Effector memory CD4-positive, alpha-beta T cell (primary cell): ENCODE results near the gene TCEAL4.

ENCODE experiments used
- DNase-seq, 3 donors: peaks; one replicate each; pipeline ENCODE4 v3.0.0-alpha.2; 2020
- H3K27ac ChIP-seq: 2 replicates; pipeline ENCODE4 v1.7.0; 2013; ENCODE audit warnings: mild to moderate bottlenecking, low read length, moderate library complexity; ENCODE audit not compliant: insufficient read depth, poor library complexity, severe bottlenecking
- H3K27me3 ChIP-seq: replicated peaks from 2 replicates; pipeline ENCODE4 v1.7.0; 2013; ENCODE audit warnings: mild to moderate bottlenecking, low read length; ENCODE audit not compliant: insufficient read depth, control insufficient read depth, poor library complexity, severe bottlenecking
- H3K36me3 ChIP-seq: 2 replicates; pipeline ENCODE4 v1.7.0; 2013; ENCODE audit warnings: mild to moderate bottlenecking, low read length, moderate library complexity; ENCODE audit not compliant: control insufficient read depth, insufficient read depth
- H3K4me1 ChIP-seq: 2 replicates; pipeline ENCODE4 v1.7.0; 2013; ENCODE audit warnings: low read length, mild to moderate bottlenecking; ENCODE audit not compliant: control insufficient read depth, insufficient read depth, poor library complexity, severe bottlenecking
- H3K4me3 ChIP-seq: 2 replicates; pipeline ENCODE4 v1.7.0; 2013; ENCODE audit warnings: low read length, low read depth, mild to moderate bottlenecking; ENCODE audit not compliant: insufficient read depth, poor library complexity, severe bottlenecking
- H3K9me3 ChIP-seq: 2 replicates; pipeline ENCODE4 v1.7.0; 2013; ENCODE audit warnings: mild to moderate bottlenecking, low read length, moderate library complexity; ENCODE audit not compliant: control insufficient read depth

Gene TCEAL4

DNA sequence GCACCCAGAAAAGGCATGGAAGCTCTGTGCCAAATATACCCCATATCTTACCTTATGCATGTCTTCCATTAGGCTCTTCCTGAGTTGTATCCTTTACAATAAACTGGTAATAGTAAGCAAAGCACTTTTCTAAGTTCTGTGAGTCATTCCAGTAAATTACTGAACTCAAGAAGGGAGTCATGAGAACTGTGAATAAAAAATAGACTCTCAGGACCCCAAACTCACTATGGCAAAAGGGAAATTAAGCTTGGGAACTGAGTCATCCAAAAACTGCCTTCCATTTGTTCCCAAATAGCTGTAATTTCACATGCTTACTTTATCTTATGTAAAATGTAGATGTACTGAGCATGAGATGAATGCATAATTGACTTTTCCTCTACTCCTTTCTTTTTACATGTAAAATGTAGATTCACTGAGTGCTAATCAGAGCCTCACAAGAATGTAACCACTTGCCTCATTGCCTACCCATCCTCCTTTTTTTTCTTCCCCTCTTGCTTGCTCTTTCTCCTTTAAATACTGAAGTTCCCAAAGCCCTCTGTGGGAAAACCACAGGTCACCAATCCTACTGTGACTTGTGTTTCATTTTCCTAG, 30.6 kb downstream of the TCEAL4 start:
- no peaks in the 10 kb centered on the region for H3K36me3 ChIP-seq
- H3K27ac ChIP-seq, result no peak overlapping the region
- DNase-seq, result no peak
- H3K27me3 ChIP-seq, result no peaks in the 10 kb centered on the region
- H3K4me3 ChIP-seq, result no peak overlapping the region
- no peaks in the 10 kb centered on the region for H3K9me3 ChIP-seq
- no peaks in the 10 kb centered on the region for H3K4me1 ChIP-seq

- no peaks in the 10 kb centered on the region for H3K27me3 ChIP-seq
- no peak overlapping the region for H3K27ac ChIP-seq
- H3K36me3 ChIP-seq, result no peaks in the 10 kb centered on the region
- no peaks in the 10 kb centered on the region for H3K9me3 ChIP-seq
- no peaks in the 10 kb centered on the region for H3K4me1 ChIP-seq
- no peak overlapping the region for H3K4me3 ChIP-seq
- DNase-seq, result no peak
These were observed 31.4 kb downstream of the TCEAL4 start for GRCh38 chrX:103616676-103617186.

- Histone ChIP-seq H3K27ac (no peak overlapping the region), H3K36me3 (no peaks in the 10 kb centered on the region), H3K27me3 (no peaks in the 10 kb centered on the region), H3K4me3 (no peak overlapping the region), H3K4me1 (peaks cover 4% of the 10 kb centered on the region), H3K9me3 (no peaks in the 10 kb centered on the region)
- DNase-seq, result no peak
These were observed 38.8 kb downstream of the TCEAL4 start for GRCh38 chrX:103624111-103624510.

DNA sequence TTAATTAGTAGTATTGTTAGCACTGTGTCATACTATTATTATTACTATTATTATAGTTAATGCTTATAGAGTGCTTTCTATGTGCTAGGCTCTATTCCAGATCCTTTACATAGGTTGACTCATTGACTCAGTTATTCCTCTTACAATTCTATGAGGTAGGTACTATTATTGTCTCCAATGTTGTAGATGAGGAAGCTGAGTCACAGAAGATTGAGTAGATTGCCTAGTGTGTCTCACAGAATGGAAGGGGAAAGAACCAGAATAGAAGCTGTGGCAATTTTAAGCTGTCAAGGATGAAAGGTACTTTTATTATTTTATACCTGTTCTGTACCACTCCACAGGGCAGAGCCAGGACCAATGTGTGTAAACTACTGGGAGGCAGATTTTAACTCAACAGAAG, 41.5 kb downstream of the TCEAL4 start:
- H3K9me3 ChIP-seq, result no peaks in the 10 kb centered on the region
- DNase-seq, result no peak
- H3K4me3 ChIP-seq, result no peak overlapping the region
- peaks cover 4% of the 10 kb centered on the region for H3K4me1 ChIP-seq
- H3K27ac ChIP-seq, result no peak overlapping the region
- H3K36me3 ChIP-seq, result no peaks in the 10 kb centered on the region
- H3K27me3 ChIP-seq, result no peaks in the 10 kb centered on the region

GRCh38 chrX:103628386-103629317, 43.3 kb downstream of the TCEAL4 start, which contains the start of gene TCEAL1:
Gene TCEAL1 (plus strand): TSS chrX:103628975. CDS start chrX:103629917, 942 bp downstream.
- Histone ChIP-seq H3K4me1 (peaks cover 4% of the 10 kb centered on the region), H3K27ac (peak within 1 kb of the TSS; percentile 39), H3K4me3 (peak within 1 kb of the TSS; percentile 64), H3K27me3 (no peaks in the 10 kb centered on the region), H3K36me3 (no peaks in the 10 kb centered on the region), H3K9me3 (no peaks in the 10 kb centered on the region)
- DNase-seq, result no peak

- Histone ChIP-seq H3K9me3 (no peaks in the 10 kb centered on the region), H3K4me3 (peak overlapping the region; percentile 64), H3K36me3 (no peaks in the 10 kb centered on the region), H3K27ac (peak overlapping the region; percentile 39), H3K27me3 (no peaks in the 10 kb centered on the region), H3K4me1 (peaks cover 4% of the 10 kb centered on the region)
- no peak for DNase-seq
These were observed 44.2 kb downstream of the TCEAL4 start for GRCh38 chrX:103629318-103630170.

- Histone ChIP-seq H3K9me3 (no peaks in the 10 kb centered on the region), H3K4me3 (peak overlapping the region; percentile 64), H3K4me1 (peaks cover 4% of the 10 kb centered on the region), H3K36me3 (no peaks in the 10 kb centered on the region), H3K27me3 (no peaks in the 10 kb centered on the region), H3K27ac (no peak overlapping the region)
- DNase-seq, result no peak
These were observed 44.8 kb downstream of the TCEAL4 start for GRCh38 chrX:103630171-103630511.

DNA sequence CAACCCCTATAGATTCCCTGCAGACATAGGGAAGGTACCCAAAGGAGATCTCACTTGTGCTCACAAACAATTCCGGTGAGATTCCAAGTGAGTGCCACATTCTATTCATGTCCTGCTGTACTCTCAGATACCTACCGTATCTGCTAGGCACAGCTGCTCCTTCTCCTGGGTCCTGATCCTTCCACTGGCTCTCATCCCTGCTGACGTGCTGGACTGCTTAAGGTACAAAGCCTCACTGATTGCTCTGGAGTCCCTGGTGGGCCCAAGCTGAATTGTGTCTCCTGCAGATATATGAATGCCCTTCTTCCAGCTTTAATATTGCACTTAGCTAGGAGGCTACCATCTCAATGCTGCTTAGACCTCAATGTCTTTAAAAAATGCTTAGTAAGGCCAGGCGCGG, 45.8 kb downstream of the TCEAL4 start:
- no peak overlapping the region for H3K4me3 ChIP-seq
- H3K27ac ChIP-seq, result no peak overlapping the region
- H3K27me3 ChIP-seq, result no peaks in the 10 kb centered on the region
- peaks cover 4% of the 10 kb centered on the region for H3K4me1 ChIP-seq
- no peak for DNase-seq
- H3K9me3 ChIP-seq, result no peaks in the 10 kb centered on the region
- no peaks in the 10 kb centered on the region for H3K36me3 ChIP-seq

- no peaks in the 10 kb centered on the region for H3K36me3 ChIP-seq
- H3K27me3 ChIP-seq, result no peaks in the 10 kb centered on the region
- H3K4me1 ChIP-seq, result no peaks in the 10 kb centered on the region
- DNase-seq, result no peak
- no peak overlapping the region for H3K4me3 ChIP-seq
- H3K27ac ChIP-seq, result no peak overlapping the region
- H3K9me3 ChIP-seq, result no peaks in the 10 kb centered on the region
These were observed 50.1 kb downstream of the TCEAL4 start for GRCh38 chrX:103635436-103635835.
